VCaP (cell line): Measurements from ENCODE around the gene UBE2Q2.
"Not testable (repeated sequence)": the region's sequence is repeated elsewhere in the genome, so short reads cannot be mapped to it uniquely, and the experiment has no call there.

Source experiments
- H3K27ac ChIP-seq: fragments of 450-650 bp; 2 replicates; pipeline ENCODE4 v1.5.1; 2017
- CTCF ChIP-seq: fragments of 450-650 bp; conservative IDR thresholded peaks from 2 replicates; pipeline ENCODE4 v1.5.1; 2017; ENCODE audit warnings: mild to moderate bottlenecking, moderate library complexity

UBE2Q2 gene

DNA sequence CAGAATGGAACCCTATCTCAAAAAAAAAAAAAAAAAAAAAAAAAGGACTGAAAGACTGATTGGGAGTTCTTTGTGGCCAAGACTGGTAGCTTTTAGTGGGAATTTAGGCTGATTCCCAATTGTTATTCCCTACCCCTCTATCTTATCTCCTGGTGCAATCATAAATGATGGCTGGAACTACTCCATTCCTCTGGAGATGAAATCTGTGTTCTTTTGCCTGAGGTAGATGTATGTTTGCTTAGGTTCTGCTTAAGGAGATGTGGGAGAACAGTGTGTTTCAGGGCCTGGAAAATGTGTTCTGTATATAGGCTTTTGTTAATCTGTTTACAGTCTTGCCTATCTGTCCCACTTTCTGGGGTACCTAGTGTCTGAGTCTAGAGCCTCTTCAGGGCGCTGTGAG, 19.5 kb downstream of the UBE2Q2 start:
- TF ChIP-seq CTCF, result no peak
- H3K27ac ChIP-seq, result peak overlapping the region; percentile 2; the same call in 1 of the 2 replicates

DNA sequence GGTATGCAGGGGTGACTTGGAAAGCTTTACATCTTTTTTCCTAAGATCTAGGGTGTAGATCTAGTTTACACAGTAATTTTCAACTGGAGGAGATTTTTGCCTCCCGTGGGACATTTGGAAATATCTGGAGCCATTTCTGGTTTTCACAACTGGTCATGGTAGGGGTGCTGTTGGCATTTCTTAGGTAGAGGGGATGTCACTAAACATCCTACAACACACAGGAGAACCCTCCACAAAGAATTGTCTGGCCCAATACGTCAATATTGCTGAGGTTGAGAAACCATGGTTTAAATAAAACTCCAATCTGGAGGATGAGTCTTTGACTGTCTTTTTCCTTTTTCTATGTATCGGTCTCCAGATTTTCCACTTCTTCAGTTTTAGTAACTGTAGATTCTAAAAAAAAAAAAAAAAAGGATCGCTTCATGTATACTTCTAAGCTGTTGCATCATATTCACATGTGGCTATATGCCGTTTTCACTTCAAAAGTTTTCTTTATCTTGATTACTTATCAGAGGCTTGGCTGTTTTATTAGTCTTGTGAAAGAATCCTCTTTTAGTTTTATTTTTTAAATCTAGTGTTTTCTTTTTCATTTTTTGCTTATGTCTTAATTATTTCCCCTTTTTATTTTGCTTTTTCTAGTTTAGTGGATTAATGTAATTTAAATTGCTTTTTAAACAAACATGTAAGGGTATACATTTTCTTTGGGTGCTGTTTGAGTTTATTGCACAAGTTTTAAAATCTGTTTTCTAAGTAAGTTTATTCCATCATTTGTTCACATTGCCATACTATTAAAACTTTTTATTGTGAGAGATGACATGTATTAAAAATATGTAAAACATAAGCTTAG, 21.2 kb downstream of the UBE2Q2 start:
- no peak for TF ChIP-seq CTCF
- H3K27ac ChIP-seq, result no peak overlapping the region

GRCh38 chr15:75866045-75866444, 22.8 kb downstream of the UBE2Q2 start:
- H3K27ac ChIP-seq, result not testable (repeated sequence)

GRCh38 chr15:75866916-75867315, 23.7 kb downstream of the UBE2Q2 start:
- TF ChIP-seq CTCF, result no peak
- no peak overlapping the region for H3K27ac ChIP-seq

DNA sequence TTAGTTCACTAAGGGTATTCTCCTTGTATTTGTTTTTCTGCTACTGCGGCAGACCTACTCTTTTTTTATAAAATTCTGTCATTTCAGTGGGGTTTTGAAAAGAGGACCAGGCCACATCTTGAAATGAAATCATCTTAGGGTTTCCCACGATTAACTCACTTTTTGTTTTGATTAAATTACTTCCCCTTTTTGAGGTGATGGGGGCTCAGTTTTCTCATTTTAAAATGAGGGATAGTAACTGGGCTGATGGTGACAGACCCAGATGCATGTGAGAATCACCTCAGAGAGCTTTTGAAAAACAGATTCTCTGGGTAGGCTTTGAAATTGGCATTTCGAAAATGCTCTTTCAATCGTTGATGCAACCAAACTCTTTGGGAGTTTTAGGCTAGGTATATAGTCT, 24.2 kb downstream of the UBE2Q2 start:
- no peak overlapping the region for H3K27ac ChIP-seq
- no peak for TF ChIP-seq CTCF

GRCh38 chr15:75868019-75868418, 24.8 kb downstream of the UBE2Q2 start:
- no peak for TF ChIP-seq CTCF
- no peak overlapping the region for H3K27ac ChIP-seq

DNA sequence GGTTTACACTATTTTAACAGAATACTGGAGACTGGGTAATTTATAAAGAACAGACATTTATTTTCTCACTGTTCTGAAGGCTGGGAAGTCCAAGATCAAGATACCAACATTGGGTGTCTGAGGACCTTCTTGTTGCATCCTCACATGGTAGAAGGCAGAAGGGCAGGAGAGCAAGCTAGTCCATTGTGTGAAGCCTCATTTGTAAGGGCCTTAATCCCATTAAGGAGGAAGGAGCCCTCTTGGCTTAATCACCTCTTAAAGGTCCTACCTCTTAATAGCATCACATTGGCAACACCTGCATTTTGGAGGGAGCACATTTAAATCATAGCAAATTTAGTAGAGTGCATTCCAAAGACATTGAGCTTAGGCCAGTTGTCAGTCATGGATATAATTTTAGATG, 26.2 kb downstream of the UBE2Q2 start:
- no peak for TF ChIP-seq CTCF
- no peak overlapping the region for H3K27ac ChIP-seq

DNA sequence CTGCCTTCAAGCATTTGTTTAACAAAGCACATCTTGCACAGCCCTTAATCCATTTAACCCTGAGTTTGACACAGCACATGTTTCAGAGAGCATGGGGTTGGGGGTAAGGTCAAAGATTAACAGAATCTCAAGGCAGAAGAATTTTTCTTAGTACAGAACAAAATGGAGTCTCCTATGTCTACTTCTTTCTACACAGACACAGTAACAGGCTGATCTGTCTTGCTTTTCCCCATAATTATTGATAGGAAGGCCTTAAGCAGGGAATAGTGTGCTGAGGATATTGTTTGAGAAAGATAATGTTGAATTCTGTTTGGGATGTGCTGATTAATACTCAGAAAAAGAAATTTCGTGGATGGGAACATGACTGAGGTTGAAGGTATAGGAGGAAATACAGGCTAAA, 28.3 kb downstream of the UBE2Q2 start:
- not testable (repeated sequence) for H3K27ac ChIP-seq
